NOMO-1 treated with dmso at 0.1 percent for 144 hours (cell line): ENCODE data around the gene ANGPT4.

Experiments
- DNase-seq: peaks from one replicate; lab custom pipeline; 2025; ENCODE audit not compliant: unreplicated experiment; lab: John Stamatoyannopoulos, UW

The ANGPT4 gene

DNA sequence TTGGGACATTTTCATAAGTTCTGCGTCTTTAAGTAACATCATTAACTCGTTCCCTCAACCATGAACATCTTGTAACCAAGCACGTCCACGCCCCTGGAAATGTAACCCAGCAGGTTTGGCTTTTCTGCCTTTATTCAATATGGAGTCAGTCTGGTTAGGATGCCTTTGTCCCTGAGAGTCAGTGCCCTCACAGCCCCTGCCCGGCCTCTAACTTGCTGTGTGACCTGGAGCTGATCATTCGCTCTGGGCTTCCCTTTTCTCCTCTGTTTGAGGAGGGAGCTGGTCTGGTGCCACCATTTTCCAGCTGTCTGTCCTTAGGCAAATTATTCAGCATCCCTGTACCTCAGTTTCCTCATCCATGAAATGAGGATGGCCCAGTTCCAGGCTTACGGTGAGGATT lies 26.5 kb upstream of the ANGPT4 start:
- no peak for DNase-seq

DNA sequence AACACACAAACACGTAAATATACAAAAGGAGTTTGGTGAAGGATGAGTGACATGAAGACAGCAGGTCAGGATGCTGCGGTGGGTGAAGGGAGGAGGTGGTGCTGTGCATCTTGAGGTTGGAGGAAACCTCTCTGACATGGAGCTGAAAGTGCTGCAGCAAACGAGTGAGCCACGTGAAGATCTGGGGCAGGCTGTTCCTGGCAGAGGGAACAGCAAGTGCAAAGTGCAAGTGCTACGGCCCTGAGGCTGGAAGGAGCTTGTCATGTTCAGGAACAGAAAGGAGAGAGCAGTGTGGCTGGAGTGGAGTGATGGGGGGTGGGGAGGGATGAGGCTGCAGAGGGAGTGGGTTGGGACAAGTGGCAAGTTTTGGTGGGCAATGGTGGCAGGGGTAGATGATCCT lies 24.8 kb upstream of the ANGPT4 start:
- no peak for DNase-seq

DNA sequence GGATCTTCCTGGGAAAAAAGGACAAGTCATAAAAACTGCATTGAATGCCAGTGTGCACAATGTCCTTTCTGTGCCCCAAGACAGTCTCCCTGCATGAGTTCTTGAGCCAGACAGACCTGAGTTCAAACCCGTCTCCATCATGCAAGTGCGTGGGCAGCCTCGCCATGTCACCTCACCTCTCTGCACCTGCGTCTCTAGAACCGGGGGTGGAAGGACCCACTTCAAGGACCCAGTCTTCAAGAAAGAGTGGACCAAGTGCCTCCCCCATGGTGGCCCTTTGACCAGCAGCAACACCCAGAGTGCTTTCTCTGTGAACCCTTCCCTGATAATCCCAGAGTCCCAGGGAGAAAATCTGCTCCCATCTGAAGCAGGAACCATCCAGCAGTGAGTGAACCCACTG lies 23.5 kb upstream of the ANGPT4 start:
- DNase-seq: no peak

DNA sequence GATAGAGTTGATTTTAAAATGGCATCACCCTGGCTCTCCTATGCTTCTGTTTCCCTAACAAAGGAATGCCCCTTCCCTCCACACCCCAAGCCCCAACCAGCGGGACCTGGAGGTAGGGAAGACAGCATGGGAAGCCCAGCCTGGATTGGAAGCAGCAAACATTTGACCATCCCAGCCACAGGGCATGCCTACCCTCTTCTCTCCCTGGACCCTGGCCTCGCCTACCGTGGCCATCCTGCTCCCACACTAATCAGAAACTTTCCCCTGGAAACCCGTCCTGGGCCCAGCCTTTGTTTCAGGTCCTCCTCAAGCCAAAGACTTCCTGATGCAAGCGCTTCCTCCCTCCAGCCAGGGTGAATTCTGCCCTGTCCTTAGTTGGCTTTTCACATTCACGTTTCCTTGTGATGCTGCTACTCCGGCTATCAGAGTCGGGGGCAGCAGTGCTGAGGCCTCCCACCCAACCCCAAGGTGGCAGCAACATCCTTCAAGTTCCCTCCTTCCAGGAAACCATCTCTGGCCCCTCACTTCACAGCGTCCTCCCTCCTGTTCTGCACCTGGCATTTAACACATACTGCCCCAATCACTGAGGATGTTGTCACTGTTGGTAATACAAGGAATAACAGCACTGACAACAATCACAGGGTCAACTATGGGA lies 18.2 kb upstream of the ANGPT4 start:
- no peak for DNase-seq

DNA sequence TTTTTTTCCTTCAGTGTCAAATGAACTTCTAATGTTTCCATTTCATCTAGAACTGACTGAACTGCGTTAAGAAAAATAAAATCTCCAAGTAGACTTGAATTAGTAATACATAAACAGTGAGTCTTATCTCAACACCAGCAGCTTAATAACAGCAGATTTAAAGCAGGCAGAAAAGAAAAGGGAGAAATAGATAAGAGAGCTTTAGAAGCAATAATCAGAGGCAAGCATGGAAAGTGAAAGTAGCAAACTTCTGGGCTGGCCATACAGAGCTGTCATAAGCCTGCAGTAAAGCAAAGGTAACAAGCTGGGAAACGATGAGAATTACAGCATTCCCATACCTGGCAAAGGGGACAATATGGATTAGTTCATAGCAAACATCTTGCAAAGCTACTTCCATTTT lies 16.9 kb upstream of the ANGPT4 start:
- no peak for DNase-seq

GRCh38 chr20:931401-931800 lies 15.3 kb upstream of the ANGPT4 start:
- no peak for DNase-seq

GRCh38 chr20:926670-927069 lies 10.5 kb upstream of the ANGPT4 start:
- DNase-seq: no peak

- no peak for DNase-seq
Observed at GRCh38 chr20:925516-925915, 9.4 kb upstream of the ANGPT4 start.

DNA sequence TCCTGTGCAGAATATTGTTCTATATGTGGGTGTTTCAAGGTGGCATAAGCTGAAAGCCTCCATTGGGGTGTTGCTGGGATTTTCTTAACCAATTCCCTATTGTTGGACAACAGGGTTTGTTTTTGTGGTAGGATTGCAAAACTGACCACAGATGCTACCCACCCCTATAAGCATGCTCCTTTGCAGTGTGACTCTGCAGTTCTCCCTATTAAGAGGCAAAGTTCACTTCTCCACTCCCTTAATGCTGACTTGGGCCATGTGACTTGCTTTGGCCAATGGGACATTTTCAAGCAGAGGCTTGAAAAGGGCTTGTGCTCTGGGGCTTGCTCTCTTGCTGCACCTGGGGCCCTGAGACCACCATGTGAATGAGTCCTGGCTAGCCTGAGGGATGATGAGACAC lies 8.5 kb upstream of the ANGPT4 start:
- peak; percentile 55 for DNase-seq

GRCh38 chr20:922781-923180 lies 6.6 kb upstream of the ANGPT4 start:
- DNase-seq: no peak

GRCh38 chr20:921068-921467 lies 4.9 kb upstream of the ANGPT4 start:
- DNase-seq: no peak

- no peak for DNase-seq
Observed at GRCh38 chr20:920311-920710, 4.2 kb upstream of the ANGPT4 start.

GRCh38 chr20:919491-919916 lies 3.4 kb upstream of the ANGPT4 start:
- no peak for DNase-seq

GRCh38 chr20:917416-917815 lies 1.3 kb upstream of the ANGPT4 start:
- no peak for DNase-seq

GRCh38 chr20:916825-917224 lies 691 bp upstream of the ANGPT4 start:
- DNase-seq: no peak

- no peak for DNase-seq
Observed at GRCh38 chr20:914727-915498, 1.2 kb downstream of the ANGPT4 start.

- DNase-seq: no peak
Observed at GRCh38 chr20:913306-913849, 2.8 kb downstream of the ANGPT4 start.

DNA sequence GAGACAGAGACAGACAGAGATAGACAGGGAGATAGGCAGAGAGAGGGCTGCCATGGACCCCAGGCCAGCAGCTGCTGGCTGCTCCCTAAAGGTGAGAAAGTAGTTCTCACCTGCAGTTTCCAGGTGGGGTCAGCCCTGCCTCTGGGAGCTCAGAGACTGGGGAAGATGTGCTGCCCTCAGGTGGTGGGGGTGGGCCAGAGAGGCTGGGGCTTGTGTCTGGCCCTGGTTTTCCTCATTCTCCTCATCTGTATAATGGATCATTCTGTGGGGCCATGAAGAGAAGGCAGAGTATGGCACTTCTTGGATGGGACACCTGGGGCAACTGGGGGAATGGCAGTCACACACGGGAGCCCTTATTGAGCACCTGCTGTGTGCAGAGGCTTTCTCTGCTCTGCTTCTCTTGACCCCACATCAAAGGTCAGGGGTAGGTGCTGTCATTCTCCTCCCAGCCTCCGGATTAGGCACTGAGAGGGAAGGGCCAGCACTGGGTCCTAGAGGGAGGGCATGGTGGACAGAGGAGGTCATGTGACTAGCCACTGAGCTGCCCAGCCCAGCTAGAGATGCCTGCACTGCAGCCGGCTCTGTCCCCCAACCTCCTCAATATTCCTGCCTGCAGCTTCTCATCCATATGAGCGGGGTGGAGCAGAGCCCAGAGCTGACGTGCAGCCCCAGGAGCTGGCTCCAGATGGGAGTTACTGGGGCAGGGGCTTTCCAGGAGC lies 4.1 kb downstream of the ANGPT4 start:
- DNase-seq: no peak

DNA sequence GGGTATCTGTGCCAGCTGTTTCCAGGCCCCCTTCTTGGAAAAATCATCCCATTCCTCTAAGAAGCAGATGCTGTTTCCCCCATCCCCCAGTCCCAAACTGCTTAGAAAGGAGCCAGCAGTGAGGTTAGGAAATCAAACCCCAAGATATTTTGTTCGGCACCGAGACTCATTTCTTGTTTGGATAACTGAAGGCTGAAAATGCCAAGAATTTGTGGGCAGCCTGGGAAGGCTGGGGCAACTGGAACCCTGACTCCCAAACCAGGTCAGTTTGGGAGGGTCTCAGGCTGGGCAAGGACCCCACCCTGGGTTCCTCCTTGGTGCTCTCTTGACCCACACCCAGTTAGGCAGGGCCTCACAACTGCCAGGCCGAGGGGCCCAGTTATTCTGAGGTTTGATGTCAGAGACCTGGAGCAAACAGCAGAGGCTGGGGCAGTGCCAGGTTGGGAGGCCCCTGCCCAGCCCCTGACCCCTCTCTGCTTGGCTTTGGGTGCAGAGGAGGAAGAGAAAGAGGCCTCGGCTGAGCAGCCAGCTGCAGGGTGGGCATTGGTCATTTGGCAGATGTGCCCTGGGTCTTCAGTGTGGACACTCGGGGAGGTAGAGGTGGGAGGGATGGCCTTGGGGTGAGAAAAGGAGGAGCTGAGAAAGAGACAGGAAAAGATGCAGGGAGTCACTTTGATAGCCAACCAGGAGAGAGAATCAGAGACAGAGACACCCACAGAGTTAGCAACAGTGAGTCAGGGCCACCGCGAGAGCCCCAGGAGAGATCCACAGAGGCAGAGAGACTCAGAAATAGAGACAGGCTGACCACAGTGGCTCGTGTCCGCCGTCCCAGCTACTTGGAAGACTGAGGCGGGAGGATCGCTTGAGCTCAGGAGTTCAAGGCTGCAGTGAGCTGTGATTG lies 5.0 kb downstream of the ANGPT4 start:
- DNase-seq: no peak

- no peak for DNase-seq
Observed at GRCh38 chr20:910132-910869, 5.8 kb downstream of the ANGPT4 start.
